EL (cell line): ENCODE data around the gene MCTP2.
A peak's percentile ranks its signal among the peaks of the same experiment; 100 is the strongest.

Source experiments
- DNase-seq: peaks from one replicate; pipeline ENCODE4 v3.0.0-alpha.2; 2016

The MCTP2 gene, protein sequence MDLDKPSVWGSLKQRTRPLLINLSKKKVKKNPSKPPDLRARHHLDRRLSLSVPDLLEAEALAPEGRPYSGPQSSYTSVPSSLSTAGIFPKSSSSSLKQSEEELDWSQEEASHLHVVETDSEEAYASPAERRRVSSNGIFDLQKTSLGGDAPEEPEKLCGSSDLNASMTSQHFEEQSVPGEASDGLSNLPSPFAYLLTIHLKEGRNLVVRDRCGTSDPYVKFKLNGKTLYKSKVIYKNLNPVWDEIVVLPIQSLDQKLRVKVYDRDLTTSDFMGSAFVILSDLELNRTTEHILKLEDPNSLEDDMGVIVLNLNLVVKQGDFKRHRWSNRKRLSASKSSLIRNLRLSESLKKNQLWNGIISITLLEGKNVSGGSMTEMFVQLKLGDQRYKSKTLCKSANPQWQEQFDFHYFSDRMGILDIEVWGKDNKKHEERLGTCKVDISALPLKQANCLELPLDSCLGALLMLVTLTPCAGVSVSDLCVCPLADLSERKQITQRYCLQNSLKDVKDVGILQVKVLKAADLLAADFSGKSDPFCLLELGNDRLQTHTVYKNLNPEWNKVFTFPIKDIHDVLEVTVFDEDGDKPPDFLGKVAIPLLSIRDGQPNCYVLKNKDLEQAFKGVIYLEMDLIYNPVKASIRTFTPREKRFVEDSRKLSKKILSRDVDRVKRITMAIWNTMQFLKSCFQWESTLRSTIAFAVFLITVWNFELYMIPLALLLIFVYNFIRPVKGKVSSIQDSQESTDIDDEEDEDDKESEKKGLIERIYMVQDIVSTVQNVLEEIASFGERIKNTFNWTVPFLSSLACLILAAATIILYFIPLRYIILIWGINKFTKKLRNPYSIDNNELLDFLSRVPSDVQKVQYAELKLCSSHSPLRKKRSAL

DNA sequence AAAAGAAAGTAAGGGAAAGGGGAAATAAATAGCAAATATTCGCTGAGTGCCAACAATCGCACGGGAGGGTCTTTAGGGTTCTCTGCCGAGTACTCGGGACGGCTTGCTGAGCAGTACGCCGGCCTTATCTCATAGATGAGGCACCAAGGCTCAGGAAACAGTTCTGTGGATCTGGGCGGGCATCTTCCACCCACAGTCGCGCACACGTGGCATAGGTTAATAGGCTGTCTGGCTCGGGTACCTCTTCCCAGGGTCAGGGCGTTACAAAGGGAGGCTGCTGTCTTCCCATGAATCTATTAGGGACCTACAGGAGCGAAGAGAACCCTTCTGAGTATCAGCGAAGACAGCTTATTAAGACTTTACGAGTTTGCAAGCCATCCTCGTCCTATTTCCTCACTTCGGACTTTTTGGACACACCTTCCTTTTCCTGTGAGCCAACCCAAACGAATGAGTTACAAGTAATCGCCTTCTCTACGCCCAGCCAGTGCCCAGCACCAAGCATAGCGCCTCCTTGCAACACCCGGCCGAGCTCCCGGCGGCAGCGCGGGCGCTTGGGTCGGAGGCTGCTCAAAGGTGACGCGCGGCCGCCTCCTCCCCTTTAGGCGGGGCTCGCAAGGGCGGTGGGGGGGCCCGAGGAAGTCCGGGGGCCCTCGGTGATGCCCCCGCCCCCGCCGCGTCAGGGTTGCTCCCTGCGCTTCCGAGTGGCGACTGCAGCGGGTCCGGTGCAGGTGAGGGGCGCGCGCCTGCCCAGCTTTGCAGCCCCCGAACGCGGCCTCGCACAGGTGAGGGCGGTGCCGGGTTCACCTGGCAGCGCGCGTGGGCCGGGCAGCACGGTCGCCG is at the start of gene MCTP2:
TSS of gene MCTP2 (plus strand) at position 679 of the 840 bp plus-strand sequence. CDS start 66,705 bp downstream, outside the sequence.
- peak; percentile 39 for DNase-seq

DNA sequence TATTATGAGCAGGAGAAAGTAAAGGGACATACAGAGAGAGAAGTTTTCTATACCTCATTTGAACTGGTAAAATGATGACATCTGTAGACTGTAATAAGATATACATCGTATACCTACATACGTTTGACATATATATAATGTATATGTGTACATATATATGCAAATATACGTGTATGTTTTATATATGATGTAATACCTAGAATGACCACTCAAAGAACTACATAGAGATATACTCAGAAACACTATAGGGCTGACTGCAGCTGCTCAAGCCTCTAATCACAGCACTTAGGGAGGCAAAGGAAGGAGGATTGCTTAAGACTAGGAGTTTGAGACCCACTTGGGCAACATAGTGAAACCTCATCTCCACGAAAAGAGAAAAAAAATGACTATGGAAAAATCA is 48.5 kb upstream of the MCTP2 start:
- no peak for DNase-seq

DNA sequence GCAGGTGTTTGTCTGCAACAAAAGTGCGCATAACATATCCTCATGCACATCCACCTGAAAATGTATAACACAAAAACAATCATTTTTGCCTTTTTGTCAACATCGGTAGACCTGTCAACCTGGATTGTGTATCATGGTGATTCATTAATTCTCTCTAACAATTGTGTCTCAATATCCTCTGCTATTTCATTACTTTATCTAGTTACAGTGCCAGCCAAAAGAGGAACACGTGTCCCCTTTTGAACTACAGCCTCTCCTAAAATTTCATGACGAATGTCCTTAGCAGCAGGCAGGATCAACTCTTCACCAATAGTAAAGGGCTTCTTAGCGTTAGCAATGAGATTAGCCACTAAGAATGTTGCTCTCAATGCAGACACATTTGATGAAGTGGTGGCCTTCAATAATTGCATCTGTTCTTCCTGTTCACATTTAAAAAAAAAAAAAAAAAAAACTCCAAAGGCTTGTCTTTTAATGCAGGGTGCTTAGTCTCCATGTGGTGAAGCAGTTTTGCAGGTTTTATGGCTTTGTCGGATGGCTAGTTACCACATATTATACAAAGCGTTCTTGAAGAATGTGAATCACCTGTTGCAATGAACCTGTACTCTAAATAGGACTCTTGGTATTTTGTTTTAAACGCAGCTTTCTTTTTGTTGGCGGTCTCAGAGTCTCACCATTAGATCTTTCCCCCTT is 45.7 kb upstream of the MCTP2 start:
- DNase-seq: no peak

DNA sequence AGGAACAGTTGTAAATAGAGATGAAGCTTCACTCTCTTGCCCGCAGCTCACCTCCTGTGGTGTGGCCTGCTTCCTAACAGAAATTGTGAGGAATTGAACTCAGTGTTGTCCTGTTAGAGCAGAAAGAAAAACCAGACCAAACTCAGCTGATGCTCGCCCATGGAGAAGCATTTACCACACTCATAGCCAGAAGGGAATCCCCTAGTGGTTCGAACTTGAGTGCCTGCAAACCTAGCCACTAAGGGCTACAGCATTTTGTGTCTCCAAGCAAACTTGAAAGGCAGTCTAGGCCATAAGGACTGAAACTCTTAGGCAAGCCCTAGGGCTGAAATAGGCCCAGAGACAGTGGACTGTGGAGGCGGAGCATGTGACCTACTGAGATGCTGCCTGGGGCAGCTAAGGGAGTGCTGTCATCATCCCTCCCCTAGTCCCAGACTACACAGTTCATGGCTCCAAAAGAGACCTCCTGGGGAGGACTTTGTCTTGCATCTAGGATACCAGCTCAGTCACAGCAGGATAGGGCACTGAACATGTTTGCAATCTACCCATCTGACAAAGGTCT is 44.5 kb upstream of the MCTP2 start:
- no peak for DNase-seq

DNA sequence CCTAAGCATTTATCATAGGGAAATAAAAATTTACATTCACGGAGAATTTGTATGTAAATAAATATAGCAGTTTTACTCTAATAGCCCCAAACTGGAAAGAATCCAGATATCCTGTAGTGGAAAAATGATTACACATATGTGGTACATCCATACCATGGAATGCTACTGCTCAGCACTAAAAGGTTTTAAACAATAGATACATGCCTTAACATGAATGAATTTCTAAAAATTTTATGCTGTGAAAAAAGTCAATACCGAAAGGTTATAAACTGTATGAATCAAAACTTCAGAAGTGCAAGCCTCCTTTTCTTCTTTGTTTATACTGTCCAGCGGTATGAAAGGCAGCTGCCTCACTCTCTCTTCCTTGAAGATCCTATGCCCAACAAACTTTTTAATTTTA is 37.5 kb upstream of the MCTP2 start:
- no peak for DNase-seq

DNA sequence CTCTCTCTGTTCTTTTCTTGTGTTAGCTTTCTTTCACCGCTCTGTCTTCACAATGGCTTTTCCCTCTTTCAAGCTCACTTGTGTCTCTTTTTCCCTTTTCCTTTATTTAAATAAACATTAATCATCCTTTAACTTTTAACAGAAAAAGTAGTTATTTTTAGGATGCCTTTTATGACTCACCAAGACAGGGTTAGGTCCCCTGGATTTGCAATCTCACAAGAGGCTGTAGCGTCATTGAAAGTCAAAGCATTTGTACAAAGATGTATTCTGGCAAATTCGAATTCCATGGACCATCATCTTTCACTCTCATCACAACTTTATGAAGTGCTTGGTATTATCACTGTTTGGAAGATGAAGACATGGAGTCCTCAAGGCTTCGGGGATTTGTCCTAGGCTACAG is 34.8 kb upstream of the MCTP2 start:
- DNase-seq: no peak

DNA sequence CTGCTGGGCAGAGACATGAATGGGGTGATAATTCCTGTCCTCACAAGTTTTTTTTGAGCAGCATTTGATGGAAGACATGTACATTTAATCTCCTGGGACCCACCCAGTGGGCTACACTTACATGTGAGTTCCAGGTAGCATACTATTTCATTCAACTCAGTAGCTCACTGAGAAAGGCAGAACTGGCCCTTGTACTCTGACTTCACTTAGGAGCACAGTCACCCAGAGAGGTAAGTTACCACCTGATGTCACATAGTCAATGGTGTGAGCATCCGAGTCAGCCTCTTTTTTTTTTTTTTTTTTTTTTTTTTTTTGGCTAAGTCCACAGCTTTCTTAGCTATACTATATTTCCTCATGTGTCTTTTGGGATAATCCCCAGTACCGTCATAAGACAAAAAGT is 32.7 kb upstream of the MCTP2 start:
- DNase-seq: no peak

DNA sequence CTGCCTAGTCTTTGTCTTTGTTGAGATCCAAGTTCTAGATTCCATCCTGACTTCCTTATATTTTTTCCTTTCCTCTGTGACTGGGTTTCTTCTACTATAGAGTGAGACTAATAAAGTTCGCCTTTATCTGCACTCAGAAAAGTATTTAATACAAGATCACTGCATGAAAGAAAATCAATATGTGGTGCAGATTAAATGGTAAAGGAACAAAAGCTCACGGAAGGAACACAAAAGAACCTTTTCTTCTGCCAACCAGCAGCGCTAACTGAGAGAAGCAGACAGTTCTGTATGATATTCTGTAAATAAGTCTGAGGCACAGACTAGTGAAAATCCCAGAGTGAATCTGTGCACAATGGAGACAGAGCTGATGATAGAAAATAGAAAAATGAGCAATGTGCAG is 31.6 kb upstream of the MCTP2 start:
- no peak for DNase-seq

DNA sequence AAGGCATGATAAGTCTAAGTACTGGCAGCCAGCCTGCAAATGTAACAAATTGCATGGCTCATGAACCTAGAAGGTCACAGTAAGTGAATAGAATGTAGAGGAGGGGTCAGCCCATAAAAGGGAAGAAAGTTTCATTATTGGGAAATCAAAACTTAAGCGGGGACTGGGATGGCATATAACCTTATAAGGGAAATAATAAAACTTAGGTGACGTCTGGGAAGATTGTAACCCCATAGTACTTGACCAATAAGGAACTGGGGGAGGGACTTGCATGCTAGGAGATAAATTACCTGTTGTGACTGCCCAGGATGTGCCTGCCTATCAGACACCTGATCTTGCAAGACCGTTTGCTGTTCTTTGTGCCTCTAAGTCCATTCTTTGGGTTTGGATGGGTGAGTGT is 28.1 kb upstream of the MCTP2 start:
- DNase-seq: no peak

DNA sequence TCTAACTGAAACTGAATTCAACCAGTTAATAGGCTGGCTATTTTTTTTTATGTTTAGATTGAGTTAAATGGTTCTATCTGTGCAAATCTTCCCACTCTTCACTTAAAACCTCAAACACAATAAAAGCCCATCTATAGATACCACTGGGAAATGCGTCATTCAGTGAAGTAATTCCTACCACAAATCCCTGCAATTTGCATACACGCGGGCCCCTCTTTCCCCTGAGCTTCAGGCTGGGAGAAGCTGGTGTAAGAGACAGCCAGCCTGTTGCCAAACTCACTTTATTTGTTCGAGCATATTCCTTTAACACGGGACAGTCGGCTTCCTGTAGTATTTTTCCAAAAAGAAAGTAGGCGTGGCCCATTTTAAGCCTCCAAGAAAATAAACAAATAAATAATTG is 26.0 kb upstream of the MCTP2 start:
- DNase-seq: no peak

DNA sequence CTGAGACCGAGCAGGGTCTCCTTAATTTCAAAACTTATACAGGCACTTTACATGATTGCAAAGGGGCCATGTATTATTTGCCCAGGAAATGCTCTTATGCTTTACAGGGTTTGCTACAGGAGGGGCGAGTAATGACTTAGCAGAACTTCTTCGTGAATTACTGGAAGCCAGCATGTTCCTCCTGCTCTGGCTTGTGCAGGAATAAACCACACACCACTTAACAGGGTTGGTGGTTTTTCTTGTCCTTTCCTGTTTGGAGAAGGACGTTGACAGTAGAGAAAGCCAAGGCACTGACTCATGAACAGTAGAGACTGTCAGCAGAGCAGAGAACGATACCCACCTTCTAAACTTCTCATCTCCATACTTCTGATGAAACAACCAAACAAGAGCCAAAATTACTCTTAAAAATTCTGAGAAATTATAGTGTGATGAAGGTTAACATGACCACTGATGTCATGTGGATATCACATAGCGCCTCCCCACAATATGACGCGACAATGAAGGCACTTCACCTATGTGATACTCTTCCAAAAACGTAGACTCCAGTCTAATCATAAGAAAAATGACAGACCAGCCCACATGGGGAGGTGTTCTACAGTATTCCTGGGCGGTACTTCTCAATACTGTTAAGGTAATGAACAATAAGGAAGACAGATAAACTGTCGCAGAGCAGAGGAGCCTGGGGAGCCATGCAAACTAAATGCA is 24.7 kb upstream of the MCTP2 start:
- DNase-seq: peak; percentile 2

DNA sequence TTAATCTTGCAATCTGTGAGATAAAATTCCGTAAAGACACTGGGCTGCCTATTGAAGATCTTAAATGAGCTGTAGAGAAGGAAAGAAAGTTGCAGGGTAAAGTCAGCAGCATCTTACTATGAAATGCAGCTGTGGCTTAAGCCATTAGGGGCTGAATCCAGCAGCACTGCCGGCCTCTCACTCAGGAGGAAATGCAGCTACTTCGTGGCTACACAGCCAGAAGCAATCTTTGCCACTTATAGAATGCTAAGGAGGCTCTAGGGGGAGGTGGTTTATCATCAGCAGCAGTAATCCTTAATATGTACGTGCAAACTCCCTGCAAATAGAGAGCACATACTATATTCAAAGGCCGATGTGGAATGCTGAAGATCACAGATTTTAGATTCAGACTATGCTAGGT is 19.1 kb upstream of the MCTP2 start:
- no peak for DNase-seq

DNA sequence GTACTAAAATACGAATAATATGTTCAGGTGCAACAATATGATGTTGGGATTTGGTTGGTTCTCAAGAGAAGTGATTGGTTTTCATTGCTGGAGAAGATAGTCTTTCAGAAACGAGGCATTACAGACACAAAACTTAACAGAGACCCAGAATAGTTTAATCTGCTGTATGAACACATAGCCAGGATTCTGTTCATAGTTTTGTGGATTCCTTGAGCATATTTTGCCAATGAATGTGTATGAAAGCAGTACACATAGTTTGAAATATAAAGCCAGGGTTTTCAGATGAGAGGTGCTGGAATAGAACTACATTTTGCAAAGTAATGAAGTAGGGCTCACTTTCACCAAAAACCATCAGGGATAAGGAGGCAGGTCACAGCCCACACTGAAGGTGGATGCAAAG is 5.7 kb upstream of the MCTP2 start:
- peak; percentile 13 for DNase-seq

DNA sequence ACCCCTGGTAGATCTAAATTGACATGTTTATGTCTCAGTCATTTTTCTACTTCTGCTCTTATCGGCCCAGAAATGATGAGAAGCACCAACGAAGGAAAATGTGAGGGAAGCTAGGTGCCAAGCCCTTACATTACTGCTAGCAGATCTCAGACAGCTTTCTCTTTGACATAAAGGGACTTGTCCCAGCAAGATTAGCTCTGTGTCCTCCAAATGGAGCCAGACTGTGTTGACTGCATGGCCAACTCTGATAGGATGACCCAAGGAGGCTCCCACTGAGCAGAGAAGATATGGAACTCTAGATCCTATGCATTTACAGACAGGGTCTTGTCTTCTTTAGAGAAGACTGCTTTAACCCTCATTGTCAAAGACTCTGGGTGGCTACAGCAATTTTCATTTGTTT is 2.8 kb upstream of the MCTP2 start:
- DNase-seq: no peak

DNA sequence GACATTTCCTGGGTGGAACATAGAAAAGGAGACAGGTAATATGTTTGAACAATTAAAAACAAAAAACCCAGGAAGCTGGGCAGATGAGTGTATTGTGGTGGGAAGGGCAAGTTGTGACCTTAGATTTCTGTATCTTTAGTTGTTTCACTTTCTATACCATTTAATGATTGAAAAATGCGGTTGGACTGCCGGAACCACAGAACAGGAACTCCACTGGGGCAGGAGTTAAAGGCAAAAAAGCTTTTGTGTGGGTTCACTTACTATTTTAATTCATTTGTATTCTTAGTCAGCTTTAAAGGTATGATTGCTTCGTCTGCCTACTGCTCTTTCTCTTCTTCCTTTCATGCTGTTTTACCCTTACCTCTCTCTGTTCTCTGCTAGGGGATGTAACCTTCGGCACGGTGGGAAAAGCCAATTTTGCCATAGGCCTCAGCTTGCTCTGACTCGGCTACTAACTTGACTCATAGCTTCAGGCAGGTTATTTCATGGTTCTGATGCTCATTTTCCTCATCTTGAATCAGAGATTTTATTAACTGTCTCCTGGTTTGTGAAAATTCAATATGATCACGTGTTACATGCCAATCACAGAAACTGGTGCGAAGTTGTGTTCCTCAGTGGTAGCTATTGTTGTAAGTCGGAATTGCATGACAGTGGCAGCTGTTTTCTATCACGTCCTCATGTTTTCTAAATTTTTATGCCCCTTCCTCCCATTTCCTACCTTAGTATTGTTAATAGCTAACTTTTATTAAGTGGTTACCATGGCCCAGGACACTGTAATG is 1.6 kb upstream of the MCTP2 start:
- no peak for DNase-seq

DNA sequence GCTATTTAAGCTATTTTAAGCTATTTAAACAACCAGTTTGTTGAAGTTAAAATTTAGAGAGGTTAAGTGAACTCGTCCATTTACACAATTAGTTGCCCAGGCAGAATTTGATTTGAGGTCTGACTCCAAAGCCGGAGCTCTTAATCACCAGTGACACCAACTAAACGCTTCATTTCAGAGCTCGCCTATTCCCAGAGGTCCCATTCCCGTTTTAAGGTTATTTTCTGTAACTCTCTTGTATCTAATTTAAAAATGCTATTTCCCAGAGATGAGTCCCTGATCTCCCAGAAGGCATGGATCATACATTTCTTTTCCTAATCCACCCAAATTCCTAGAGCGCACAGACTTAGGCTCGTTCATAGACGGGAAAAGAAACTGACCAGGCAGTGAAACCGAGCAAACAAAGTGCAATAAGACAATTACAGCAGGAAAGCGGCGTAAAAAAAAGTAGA is 904 bp upstream of the MCTP2 start:
- no peak for DNase-seq

DNA sequence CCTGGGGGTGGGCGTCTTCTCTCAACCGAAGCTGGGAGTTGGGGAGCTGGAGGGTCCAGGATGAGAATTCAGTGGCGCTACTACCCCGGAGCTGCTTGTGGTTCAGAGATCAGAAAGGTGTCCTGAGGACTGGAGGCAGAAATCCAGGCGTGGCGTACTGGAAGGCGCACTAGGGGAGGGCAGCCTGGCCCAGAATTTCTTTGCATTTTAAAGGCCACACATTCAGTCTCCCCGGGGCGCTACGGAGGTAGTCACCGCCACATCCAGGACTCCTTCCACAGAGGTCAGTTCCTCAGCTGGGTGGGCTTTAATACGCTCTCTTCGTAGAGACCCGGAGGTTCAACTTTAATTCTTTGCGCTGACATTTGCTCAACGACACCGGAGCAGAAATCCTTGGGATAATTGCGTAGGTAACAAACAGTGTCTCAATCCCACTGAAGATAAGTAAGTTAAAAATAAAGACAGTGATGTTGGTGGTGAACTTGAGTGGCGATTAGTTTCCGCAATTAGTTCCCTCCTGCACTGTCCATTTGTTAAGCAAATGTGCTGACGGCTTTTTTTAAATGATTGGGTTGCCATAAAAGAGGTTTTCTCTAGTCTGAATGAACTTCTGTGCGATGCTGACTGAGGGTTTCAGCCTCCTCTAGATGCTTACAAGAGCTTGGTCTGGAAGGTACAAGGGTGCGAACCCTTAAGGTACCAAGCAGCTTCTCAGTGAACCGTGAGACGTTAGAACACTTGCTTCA is 535 bp downstream of the MCTP2 start:
- no peak for DNase-seq

DNA sequence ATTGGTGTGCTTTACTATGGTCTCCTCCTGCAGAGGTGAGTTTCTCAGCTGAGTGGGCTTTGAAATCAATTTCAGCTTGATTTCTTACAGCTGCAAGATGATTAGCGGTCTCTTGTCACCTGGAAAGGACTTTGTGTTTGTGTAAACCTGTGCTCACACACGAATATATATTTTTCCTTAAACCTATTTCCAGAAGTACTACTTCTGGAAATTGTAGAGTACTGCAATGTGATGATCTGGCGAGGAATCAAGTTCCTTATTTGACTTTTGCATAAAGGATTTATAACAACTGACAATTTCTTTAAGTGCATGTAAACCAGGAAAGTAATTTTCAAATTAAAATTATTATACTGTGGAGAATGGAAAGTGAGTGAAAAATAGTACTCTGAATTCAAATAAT is 2.1 kb downstream of the MCTP2 start:
- DNase-seq: no peak

DNA sequence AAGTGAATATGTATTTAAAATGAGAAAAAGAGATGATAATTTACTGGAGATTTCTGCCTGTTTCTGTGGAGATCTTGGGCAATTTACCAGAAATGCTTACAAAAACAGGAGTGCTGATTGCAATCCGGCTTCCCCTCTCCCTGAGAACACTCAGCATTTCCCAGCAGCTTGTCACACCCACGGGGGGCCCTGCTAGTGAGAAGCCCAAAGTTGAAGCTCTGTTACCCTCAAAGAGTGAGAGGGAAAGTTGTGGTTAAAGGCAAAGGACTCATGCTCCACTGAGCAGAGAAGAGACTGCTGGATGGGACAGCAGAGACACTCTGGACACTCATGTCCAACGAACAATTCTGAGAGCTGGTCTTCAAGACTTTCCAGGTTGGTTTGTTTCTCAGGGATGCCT is 2.9 kb downstream of the MCTP2 start:
- peak; percentile 1 for DNase-seq

DNA sequence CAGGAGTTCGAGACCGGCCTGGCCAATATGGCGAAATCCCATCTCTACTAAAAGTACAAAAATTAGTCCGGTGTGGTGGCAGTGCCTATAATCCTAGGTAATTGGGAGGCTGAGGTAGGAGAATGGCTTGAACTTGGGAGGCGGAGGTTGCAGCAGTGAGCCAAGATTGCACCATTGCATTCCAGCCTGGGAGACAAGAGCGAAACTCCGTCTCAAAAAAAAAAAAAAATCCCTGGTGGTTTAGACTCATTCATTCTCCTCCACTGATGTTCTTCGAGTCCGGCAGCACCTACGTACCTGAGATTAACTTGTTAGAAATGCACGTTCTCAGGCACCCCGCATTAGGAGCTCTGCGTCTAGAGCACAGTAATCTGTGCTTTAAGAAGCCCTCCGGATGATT is 3.7 kb downstream of the MCTP2 start:
- DNase-seq: no peak
